Hematopoietic multipotent progenitor cell treated with erythropoietin and hydrocortisone succinate and interleukin-3 and kit ligand, for 15 days (in vitro differentiated cells): Measurements from ENCODE around the gene A2ML1.
"Not testable (repeated sequence)": the region's sequence is repeated elsewhere in the genome, so short reads cannot be mapped to it uniquely, and the experiment has no call there.

ENCODE experiments used
- DNase-seq: peaks from one replicate; pipeline ENCODE4 v3.0.0-alpha.2; 2015; ENCODE audit warnings: low spot score

A2ML1 gene

GRCh38 chr12:8907513-8907912 lies 85.1 kb downstream of the A2ML1 start:
- no peak for DNase-seq

- no peak for DNase-seq
These were observed 87.3 kb downstream of the A2ML1 start for GRCh38 chr12:8909752-8910151.

GRCh38 chr12:8911606-8912268 lies 89.3 kb downstream of the A2ML1 start:
- DNase-seq: no peak

- no peak for DNase-seq
These were observed 90.5 kb downstream of the A2ML1 start for GRCh38 chr12:8912914-8913313.

GRCh38 chr12:8913702-8914032 lies 91.2 kb downstream of the A2ML1 start:
- no peak for DNase-seq

- peak; percentile 71 for DNase-seq
These were observed 91.8 kb downstream of the A2ML1 start, which contains the start of gene PHC1 for GRCh38 chr12:8914033-8914715. Gene PHC1 (plus strand): TSS chr12:8914509. CDS start chr12:8917678, 3,169 bp downstream.

GRCh38 chr12:8914716-8915526 lies 92.5 kb downstream of the A2ML1 start:
- peak; percentile 29 for DNase-seq

- DNase-seq: no peak
These were observed 93.7 kb downstream of the A2ML1 start for GRCh38 chr12:8916154-8916553.

- DNase-seq: no peak
These were observed 94.6 kb downstream of the A2ML1 start for GRCh38 chr12:8917031-8917430.

GRCh38 chr12:8917751-8918150 lies 95.3 kb downstream of the A2ML1 start:
- no peak for DNase-seq

- not testable (repeated sequence) for DNase-seq
These were observed 97.2 kb downstream of the A2ML1 start for GRCh38 chr12:8919643-8920042.

GRCh38 chr12:8922544-8922943 lies 100.1 kb downstream of the A2ML1 start:
- no peak for DNase-seq
